Thoracic aorta (tissue), 2 donors: ENCODE results near the gene FIGN. TPM values are rescaled to one million over a fixed set of nuclear protein-coding genes. Genes with fewer than 3 reads are reported as not detected.

Source experiments
- ATAC-seq: fragments of 150-250 bp; one replicate; pipeline ENCODE4 v1.8.0; 2017; ENCODE audit warnings: low read depth; ENCODE audit not compliant: insufficient number of reproducible peaks, low FRiP score
- DNase-seq: peaks from one replicate; pipeline ENCODE4 v3.0.0-alpha.2; 2020; ENCODE audit warnings: low spot score
- H3K27ac ChIP-seq, 2 donors: fragments of 200-600 bp; sonication (generic); 1 replicate in 1 of 2; 2 replicates in 1 of 2; pipeline ENCODE4 v1.5.1; 2016; ENCODE audit warnings: mild to moderate bottlenecking in 2 of 2, moderate library complexity in 2 of 2
- H3K27me3 ChIP-seq: fragments of 200-600 bp; sonication (generic); replicated peaks from 2 replicates; pipeline ENCODE4 v1.6.0; 2016; ENCODE audit warnings: mild to moderate bottlenecking; ENCODE audit not compliant: insufficient read depth
- H3K36me3 ChIP-seq: fragments of 200-600 bp; sonication (generic); one replicate; pipeline ENCODE4 v1.5.1; 2016
- H3K4me1 ChIP-seq, 2 donors: fragments of 200-600 bp; sonication (generic); 1 replicate in 1 of 2; 2 replicates in 1 of 2; pipeline versions ENCODE4 v1.5.1 to v1.6.0; 2016; ENCODE audit warnings: low read depth in 2 of 2, mild to moderate bottlenecking in 1 of 2; ENCODE audit not compliant: control insufficient read depth in 1 of 2
- H3K4me3 ChIP-seq: fragments of 200-600 bp; sonication (generic); 2 replicates; pipeline ENCODE4 v1.5.1; 2016; ENCODE audit warnings: mild to moderate bottlenecking
- H3K9me3 ChIP-seq: fragments of 200-600 bp; sonication (generic); 2 replicates; pipeline ENCODE4 v1.5.1; 2016
- CTCF ChIP-seq: fragments of 200-600 bp; sonication (generic); IDR thresholded peaks from one replicate; pipeline ENCODE4 v1.5.1; 2019; ENCODE audit warnings: antibody characterized with exemption
- total RNA-seq, 2 donors: library from RNA; depleted of rRNA; stranded (reverse); fragments of >200 nt; gene quantifications; one replicate each; pipeline versions ENCODE4 v1.1.0 to v1.2.3, GENCODE V29; 2016

Gene FIGN
- total RNA-seq, 2 donors from 2014 or later: 10.8 to 21.2 TPM

- Histone ChIP-seq H3K36me3 (no peaks in the 10 kb centered on the region), H3K27me3 (no peaks in the 10 kb centered on the region), H3K4me3 (no peak overlapping the region), H3K4me1 (peaks cover 11 to 18% of the 10 kb centered on the region in 2 donors), H3K9me3 (no peaks in the 10 kb centered on the region), H3K27ac (peak overlapping the region; percentile 24 to 63)
- ATAC-seq: peak; percentile 87
- no peak for TF ChIP-seq CTCF
- no peak for DNase-seq
Measured at GRCh38 chr2:163774862-163775261, 39.1 kb upstream of the FIGN start.

GRCh38 chr2:163773276-163773675, 37.5 kb upstream of the FIGN start:
- H3K4me1 ChIP-seq: peaks cover 9 to 11% of the 10 kb centered on the region in 2 donors
- no peaks in the 10 kb centered on the region for H3K27me3 ChIP-seq
- H3K36me3 ChIP-seq: no peaks in the 10 kb centered on the region
- DNase-seq: no peak
- H3K4me3 ChIP-seq: no peak overlapping the region
- no peak for TF ChIP-seq CTCF
- no peak overlapping the region for H3K27ac ChIP-seq
- no peak for ATAC-seq
- H3K9me3 ChIP-seq: no peaks in the 10 kb centered on the region

- peaks cover 6 to 8% of the 10 kb centered on the region in 2 donors for H3K4me1 ChIP-seq
- H3K9me3 ChIP-seq: no peaks in the 10 kb centered on the region
- H3K27ac ChIP-seq: no peak overlapping the region
- H3K27me3 ChIP-seq: no peaks in the 10 kb centered on the region
- TF ChIP-seq CTCF: no peak
- no peak overlapping the region for H3K4me3 ChIP-seq
- DNase-seq (no peak), ATAC-seq (no peak)
- H3K36me3 ChIP-seq: no peaks in the 10 kb centered on the region
Measured at GRCh38 chr2:163771596-163771995, 35.8 kb upstream of the FIGN start.

GRCh38 chr2:163768881-163769695, 33.3 kb upstream of the FIGN start:
- ATAC-seq: no peak
- Histone ChIP-seq H3K27ac (peak overlapping the region in 1 of 2 donors; percentile 31), H3K4me1 (peaks cover under 1 to 6% of the 10 kb centered on the region in 2 donors), H3K27me3 (no peaks in the 10 kb centered on the region), H3K9me3 (no peaks in the 10 kb centered on the region), H3K4me3 (peak overlapping the region; percentile 39), H3K36me3 (no peaks in the 10 kb centered on the region)
- no peak for TF ChIP-seq CTCF
- no peak for DNase-seq

GRCh38 chr2:163767097-163767496, 31.3 kb upstream of the FIGN start:
- ATAC-seq: no peak
- no peaks in the 10 kb centered on the region for H3K36me3 ChIP-seq
- TF ChIP-seq CTCF: no peak
- no peak overlapping the region for H3K27ac ChIP-seq
- no peak overlapping the region for H3K4me3 ChIP-seq
- no peak for DNase-seq
- H3K27me3 ChIP-seq: no peaks in the 10 kb centered on the region
- H3K4me1 ChIP-seq: peaks cover 3 to 6% of the 10 kb centered on the region in 2 donors
- H3K9me3 ChIP-seq: no peaks in the 10 kb centered on the region
